HepG2 (cell line): ENCODE measurements around the gene CCNB2. TPM values are rescaled to one million over a fixed set of nuclear protein-coding genes. Genes with fewer than 3 reads are reported as not detected.

Experiments
- ATAC-seq: fragments of 200-7000 bp; cut with Tn5 transposase; 3 replicates; pipeline ENCODE4 v1.9.1; 2020; ENCODE audit warnings: mild to moderate bottlenecking, moderate library complexity
- BruUV-seq: library from RNA; stranded (reverse); fragments of 400-500 nt; replicated peaks from 2 replicates; lab custom pipeline; 2021; lab: Mats Ljungman, UMichigan
- CTCF ChIA-PET: fragments of 300-600 bp; formaldehyde crosslinking; extraction: SDS; loops from one replicate; lab custom pipeline; 2021; ENCODE audit warnings: low total read pairs, inconsistent platforms, low intra/inter-chr PET ratio; lab: Yijun Ruan, JAX
- POLR2A ChIA-PET: fragments of 350-600 bp; sonication (Branson Sonifier 250); formaldehyde crosslinking; loops from one replicate; lab custom pipeline; 2020; ENCODE audit warnings: antibody characterized with exemption, inconsistent platforms; lab: Yijun Ruan, JAX
- DNase-seq: peaks from one replicate; pipeline ENCODE4 v3.0.0-alpha.2; 2015; ENCODE audit warnings: low spot score
- FAIRE-seq: peaks from 3 replicates; lab custom pipeline; 2011; peaks lifted over from hg19 to GRCh38; lab: Jason Lieb, UNC
- H2AFZ ChIP-seq: one replicate; pipeline ENCODE4 v1.6.1; 2011; ENCODE audit warnings: low read length, inconsistent platforms
- H3K27ac ChIP-seq: fragments of 300-600 bp; 3 replicates; pipeline ENCODE4 v1.8.0; 2011; ENCODE audit warnings: mixed run types, mild to moderate bottlenecking, mixed read lengths, low read length, inconsistent platforms; ENCODE audit not compliant: insufficient read depth; ENCODE audit errors: extremely low read length
- H3K27me3 ChIP-seq, 2 experiments: fragments of 200-600 bp in 1 of 2; 2 replicates in 1 of 2; 3 replicates in 1 of 2; pipeline versions ENCODE4 v1.6.0 to v1.8.0; 2011; ENCODE audit warnings: low read length in 2 of 2, mild to moderate bottlenecking in 2 of 2, moderate library complexity in 2 of 2, inconsistent platforms in 1 of 2; ENCODE audit not compliant: insufficient read depth in 2 of 2, control insufficient read depth in 1 of 2
- H3K36me3 ChIP-seq, 2 experiments: fragments of 200-600 bp in 1 of 2; replicated peaks in 1 of 2; 2 replicates in 1 of 2; 3 replicates in 1 of 2; pipeline versions ENCODE4 v1.5.1 to v1.8.0; 2011; ENCODE audit warnings: low read length in 2 of 2, inconsistent platforms in 1 of 2; ENCODE audit not compliant: insufficient read depth in 2 of 2, control insufficient read depth in 1 of 2
- H3K4me1 ChIP-seq: 2 replicates; pipeline ENCODE4 v1.5.1; 2012; ENCODE audit warnings: low read length, inconsistent platforms; ENCODE audit not compliant: insufficient read depth
- H3K4me2 ChIP-seq: 2 replicates; pipeline ENCODE4 v1.6.0; 2011; ENCODE audit warnings: low read depth, low read length, inconsistent platforms
- H3K4me3 ChIP-seq, 3 experiments: fragments of 200-600 bp in 1 of 3; sonication (generic), shearing (Covaris generic) in 1 of 3; replicated peaks in 1 of 3; 2 replicates each; pipeline ENCODE4 v1.5.1; 2011 to 2016; ENCODE audit warnings: low read length in 3 of 3, inconsistent platforms in 2 of 3, low read depth in 2 of 3, mild to moderate bottlenecking in 2 of 3, control low read depth in 1 of 3, mixed read lengths in 1 of 3; ENCODE audit not compliant: insufficient read depth in 1 of 3
- H3K79me2 ChIP-seq: one replicate; pipeline ENCODE4 v1.6.1; 2011; ENCODE audit warnings: low read length, inconsistent platforms; ENCODE audit not compliant: insufficient read depth
- H3K9ac ChIP-seq: 2 replicates; pipeline ENCODE4 v1.6.0; 2011; ENCODE audit warnings: mild to moderate bottlenecking, low read depth, low read length, inconsistent platforms; ENCODE audit not compliant: insufficient read depth
- H3K9me3 ChIP-seq: 2 replicates; pipeline ENCODE4 v1.5.1; 2012; ENCODE audit warnings: mild to moderate bottlenecking, low read length
- H4K20me1 ChIP-seq: 2 replicates; pipeline ENCODE4 v1.6.0; 2011; ENCODE audit warnings: inconsistent platforms, mild to moderate bottlenecking, low read length, moderate library complexity; ENCODE audit not compliant: insufficient read depth
- FOXO1 ChIP-seq: sonication (generic); formaldehyde crosslinking; IDR thresholded peaks from 2 replicates; pipeline ENCODE4 v1.4.0; 2020; ENCODE audit warnings: missing genetic modification reagents
- ZNF343 ChIP-seq: sonication (generic); formaldehyde crosslinking; IDR thresholded peaks from 2 replicates; pipeline ENCODE4 v1.4.0; 2020; ENCODE audit warnings: mild to moderate bottlenecking, missing genetic modification reagents
- ZNF441 ChIP-seq: sonication (generic); formaldehyde crosslinking; IDR thresholded peaks from 2 replicates; pipeline ENCODE4 v1.7.0; 2021; ENCODE audit warnings: missing genetic modification reagents, borderline replicate concordance
- WGBS: methylation state at CpG from one replicate; pipeline ENCODE4 v1.1.6; 2017; ENCODE audit warnings: low lambda C conversion rate; 5-methylcytosine and 5-hydroxymethylcytosine counted together
- in situ Hi-C: cut with HindIII; loops from 2 replicates; pipeline ENCODE4 v1.10.0; 2017; ENCODE audit warnings: low pct_unique_long_range_greater_than_20kb; ENCODE audit not compliant: extremely low pct_ligation_motif_present
- intact Hi-C: fragments of 100-400 bp; cut with micrococcal nuclease; formaldehyde crosslinking; loops from one replicate; pipeline ENCODE4 v1.10.0; 2022; ENCODE audit not compliant: unreplicated experiment
- polyA plus RNA-seq, 8 experiments: library from polyadenylated mRNA; depleted of rRNA in 3 of 8; stranded (reverse) in 7 of 8; unstranded in 1 of 8; fragments of >200 nt; fragmentation: Illumina TruSeq in 4 of 8; extraction: Trizol in 4 of 8; gene quantifications; 2 replicates each; pipeline versions ENCODE4 v1.2.1 to v1.2.3, GENCODE V29; 2011 to 2016; ENCODE audit warnings: low read depth in 4 of 8, missing spikeins in 1 of 8, mixed read lengths in 1 of 8; ENCODE audit not compliant: insufficient read depth in 1 of 8
- total RNA-seq, 5 experiments: library from RNA; depleted of rRNA; stranded (reverse); fragments of >200 nt; fragmentation: Illumina TruSeq; extraction: Trizol; gene quantifications; 2 replicates each; pipeline ENCODE4 v1.2.3, GENCODE V29; 2016; ENCODE audit warnings: low read depth in 1 of 5
- TF ChIP-seq, protein P1 (sequence below): IDR thresholded peaks from 2 replicates; pipeline ENCODE4 v1.6.1; 2018; ENCODE audit warnings: missing genetic modification reagents, mild to moderate bottlenecking, missing compliant biosample characterization
- TF ChIP-seq, protein P2 (sequence below): sonication (generic); formaldehyde crosslinking; conservative IDR thresholded peaks from 2 replicates; pipeline ENCODE4 v1.4.0; 2020; ENCODE audit warnings: missing genetic modification reagents
- TF ChIP-seq, protein P3 (sequence below): sonication (generic); formaldehyde crosslinking; IDR thresholded peaks from 2 replicates; pipeline ENCODE4 v1.5.0; 2020; ENCODE audit warnings: mild to moderate bottlenecking, missing genetic modification reagents, borderline replicate concordance
- TF ChIP-seq, protein P4 (sequence below): sonication (generic); formaldehyde crosslinking; IDR thresholded peaks from 2 replicates; pipeline ENCODE4 v1.8.1; 2023; ENCODE audit warnings: mild to moderate bottlenecking, moderate library complexity, missing genetic modification reagents

CCNB2 gene
- total and polyA plus RNA-seq, 2 of the 13 experiments (the other 11 are each of a cell fraction or from before 2014, with no cell fraction given), result 43.5 to 80.9 TPM

DNA sequence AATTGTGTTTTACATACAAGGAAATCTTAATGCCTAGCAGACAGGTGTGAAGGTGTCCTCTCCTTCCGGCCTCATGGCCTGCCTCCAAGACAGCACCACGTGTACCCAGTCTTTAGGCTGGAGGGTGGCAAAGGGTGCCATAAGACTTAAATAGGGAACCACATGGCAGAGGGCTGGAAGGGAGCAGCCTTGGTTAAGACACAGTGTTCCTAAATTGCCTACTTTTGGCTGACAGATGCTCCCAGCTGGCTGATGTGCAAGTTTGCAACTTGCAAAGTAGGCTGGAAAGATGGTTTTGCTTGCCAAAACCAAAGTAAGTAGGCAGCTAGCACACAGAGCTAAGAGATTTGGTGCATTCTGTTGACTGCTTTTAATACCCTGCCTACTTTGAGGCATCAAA is 45.2 kb downstream of the CCNB2 start:
- intact Hi-C loops (no loop called here), in situ Hi-C loops (no loop called here)
- FAIRE-seq, result no peak
- DNase-seq, result no peak
- ChIA-PET POLR2A (no interaction called here), CTCF (no interaction called here)
- H3K4me2 ChIP-seq, result no peak overlapping the region
- no TSS peak for BruUV-seq
- WGBS, result 100% methylated on average over 2 of the region's 2 CpGs
- no peaks in the 10 kb centered on the region for H3K27me3 ChIP-seq
- TF ChIP-seq, protein P1, sequence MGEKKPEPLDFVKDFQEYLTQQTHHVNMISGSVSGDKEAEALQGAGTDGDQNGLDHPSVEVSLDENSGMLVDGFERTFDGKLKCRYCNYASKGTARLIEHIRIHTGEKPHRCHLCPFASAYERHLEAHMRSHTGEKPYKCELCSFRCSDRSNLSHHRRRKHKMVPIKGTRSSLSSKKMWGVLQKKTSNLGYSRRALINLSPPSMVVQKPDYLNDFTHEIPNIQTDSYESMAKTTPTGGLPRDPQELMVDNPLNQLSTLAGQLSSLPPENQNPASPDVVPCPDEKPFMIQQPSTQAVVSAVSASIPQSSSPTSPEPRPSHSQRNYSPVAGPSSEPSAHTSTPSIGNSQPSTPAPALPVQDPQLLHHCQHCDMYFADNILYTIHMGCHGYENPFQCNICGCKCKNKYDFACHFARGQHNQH (CRISPR knock-in tag), result no peak
- no peak for TF ChIP-seq FOXO1
- TF ChIP-seq, protein P2, sequence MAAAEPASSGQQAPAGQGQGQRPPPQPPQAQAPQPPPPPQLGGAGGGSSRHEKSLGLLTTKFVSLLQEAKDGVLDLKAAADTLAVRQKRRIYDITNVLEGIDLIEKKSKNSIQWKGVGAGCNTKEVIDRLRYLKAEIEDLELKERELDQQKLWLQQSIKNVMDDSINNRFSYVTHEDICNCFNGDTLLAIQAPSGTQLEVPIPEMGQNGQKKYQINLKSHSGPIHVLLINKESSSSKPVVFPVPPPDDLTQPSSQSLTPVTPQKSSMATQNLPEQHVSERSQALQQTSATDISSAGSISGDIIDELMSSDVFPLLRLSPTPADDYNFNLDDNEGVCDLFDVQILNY (CRISPR knock-in tag), result no peak
- TF ChIP-seq ZNF343, result no peak
- no peak for TF ChIP-seq ZNF441 (CRISPR knock-in tag)
- TF ChIP-seq, protein P3, sequence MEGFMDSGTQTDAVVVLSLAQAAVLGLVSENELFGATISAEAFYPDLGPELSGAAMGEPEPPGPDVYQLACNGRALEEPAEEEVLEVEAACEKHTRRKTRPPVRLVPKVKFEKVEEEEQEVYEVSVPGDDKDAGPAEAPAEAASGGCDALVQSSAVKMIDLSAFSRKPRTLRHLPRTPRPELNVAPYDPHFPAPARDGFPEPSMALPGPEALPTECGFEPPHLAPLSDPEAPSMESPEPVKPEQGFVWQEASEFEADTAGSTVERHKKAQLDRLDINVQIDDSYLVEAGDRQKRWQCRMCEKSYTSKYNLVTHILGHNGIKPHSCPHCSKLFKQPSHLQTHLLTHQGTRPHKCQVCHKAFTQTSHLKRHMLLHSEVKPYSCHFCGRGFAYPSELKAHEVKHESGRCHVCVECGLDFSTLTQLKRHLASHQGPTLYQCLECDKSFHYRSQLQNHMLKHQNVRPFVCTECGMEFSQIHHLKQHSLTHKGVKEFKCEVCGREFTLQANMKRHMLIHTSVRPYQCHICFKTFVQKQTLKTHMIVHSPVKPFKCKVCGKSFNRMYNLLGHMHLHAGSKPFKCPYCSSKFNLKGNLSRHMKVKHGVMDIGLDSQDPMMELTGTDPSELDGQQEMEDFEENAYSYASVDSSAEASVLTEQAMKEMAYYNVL (CRISPR knock-in tag), result no peak
- TF ChIP-seq, protein P4, sequence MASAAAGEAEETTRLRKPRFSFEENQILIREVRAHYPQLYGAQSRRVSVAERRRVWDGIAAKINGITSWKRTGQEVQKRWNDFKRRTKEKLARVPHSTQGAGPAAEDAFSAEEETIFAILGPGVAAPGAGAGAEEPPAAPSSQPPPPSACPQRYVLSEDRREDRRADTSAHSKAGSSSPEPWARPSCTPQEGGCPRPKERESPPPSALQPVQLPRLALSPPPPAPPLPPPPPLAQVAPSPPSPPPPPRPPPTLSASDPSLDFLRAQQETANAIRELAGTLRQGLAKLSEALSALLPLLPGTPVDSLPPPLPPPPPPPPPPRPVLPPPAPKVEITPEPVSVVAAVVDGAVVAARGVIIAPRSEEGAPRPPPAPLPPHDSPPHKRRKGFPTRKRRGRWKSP (CRISPR knock-in tag), result no peak
- no peaks in the 10 kb centered on the region for H4K20me1 ChIP-seq
- no peak overlapping the region for H3K27ac ChIP-seq
- H3K4me3 ChIP-seq, result no peak overlapping the region
- no peak for ATAC-seq
- H3K4me1 ChIP-seq, result no peaks in the 10 kb centered on the region
- no peaks in the 10 kb centered on the region for H3K9me3 ChIP-seq
- no peak overlapping the region for H2AFZ ChIP-seq
- peaks cover 16 to 31% of the 10 kb centered on the region in 2 experiments for H3K36me3 ChIP-seq
- H3K79me2 ChIP-seq, result no peaks in the 10 kb centered on the region
- no peak overlapping the region for H3K9ac ChIP-seq
